Sigmoid colon (tissue), 4 donors: Measurements from ENCODE around the gene EPHB1.

Experiments used
- CTCF ChIP-seq, 4 experiments: fragments of 450-650 bp in 3 of 4; fragments of 200-600 bp in 1 of 4; IDR thresholded peaks; one replicate each; pipeline ENCODE4 v1.5.1; 2016 to 2019; ENCODE audit warnings: antibody characterized with exemption in 4 of 4, mild to moderate bottlenecking in 3 of 4, moderate library complexity in 2 of 4
- POLR2AphosphoS5 ChIP-seq, 4 donors: sonication (generic); formaldehyde crosslinking; IDR thresholded peaks; one replicate each; pipeline ENCODE4 v1.6.1; 2017; ENCODE audit warnings: antibody characterized with exemption in 4 of 4

- TF ChIP-seq CTCF (IDR thresholded peaks at IDR 0.05): no peak
- TF ChIP-seq POLR2AphosphoS5 (IDR thresholded peaks at IDR 0.05): no peak
Measured at GRCh38 chr3:135190658-135191057, 395.6 kb downstream of the EPHB1 start.
